ENCODE results near the gene ATP5F1D. TPM values are rescaled to one million over a fixed set of nuclear protein-coding genes. Genes with fewer than 3 reads are reported as not detected.

Gene ATP5F1D
- total and polyA plus RNA-seq, 2 of the 13 experiments (the other 11 are each of a cell fraction or from before 2014, with no cell fraction given): 39.4 to 78.7 TPM

GRCh38 chr19:1239796-1240737 lies 1.5 kb upstream of the ATP5F1D start (continued):
- TF ChIP-seq PRDM15 (CRISPR knock-in tag; IDR thresholded peaks at IDR 0.05) (0 out of 2 replicates have a peak, but pooled peaks have one; percentile 61), TBP (CRISPR knock-in tag; IDR thresholded peaks at IDR 0.05) (no peak), CBFB (CRISPR knock-in tag; IDR thresholded peaks at IDR 0.05) (no peak), ZNF616 (CRISPR knock-in tag; IDR thresholded peaks at IDR 0.05; ENCODE audit: low read depth) (0 out of 2 replicates have a peak, but pooled peaks have one; percentile 28), YEATS4 (CRISPR knock-in tag; IDR thresholded peaks at IDR 0.05; ENCODE audit: borderline replicate concordance) (0 out of 2 replicates have a peak, but pooled peaks have one; percentile 11), SOX5 (CRISPR knock-in tag; IDR thresholded peaks at IDR 0.05; ENCODE audit: borderline replicate concordance) (no peak), ZBTB3 (CRISPR knock-in tag; IDR thresholded peaks at IDR 0.05; ENCODE audit: borderline replicate concordance, low read depth) (no peak), ZNF260 (CRISPR knock-in tag; IDR thresholded peaks at IDR 0.05; ENCODE audit: borderline replicate concordance, low read depth) (no peak), PHF8 (CRISPR knock-in tag; IDR thresholded peaks at IDR 0.05) (peak; percentile 35; the same call in 1 of the 2 replicates), ZMYM3 (CRISPR knock-in tag; IDR thresholded peaks at IDR 0.05) (no peak), ZNF770 (CRISPR knock-in tag; IDR thresholded peaks at IDR 0.05) (peak; percentile 51), HOXA7 (CRISPR knock-in tag; IDR thresholded peaks at IDR 0.05) (no peak), JUND (CRISPR knock-in tag; IDR thresholded peaks at IDR 0.05) (peak; percentile 48), KMT2B (CRISPR knock-in tag; IDR thresholded peaks at IDR 0.05) (no peak), ZNF629 (CRISPR knock-in tag; conservative IDR thresholded peaks at IDR 0.05) (no peak), ZNF121 (CRISPR knock-in tag; IDR thresholded peaks at IDR 0.05) (0 out of 2 replicates have a peak, but pooled peaks have one; percentile 10), NFKB2 (CRISPR knock-in tag; IDR thresholded peaks at IDR 0.05; ENCODE audit: borderline replicate concordance) (no peak), ZHX1 (CRISPR knock-in tag; IDR thresholded peaks at IDR 0.05; ENCODE audit: low read depth) (peak; percentile 97), ZNF788 (CRISPR knock-in tag; IDR thresholded peaks at IDR 0.05; ENCODE audit: borderline replicate concordance) (0 out of 2 replicates have a peak, but pooled peaks have one; percentile 22), MTF2 (CRISPR knock-in tag; IDR thresholded peaks at IDR 0.05; ENCODE audit: borderline replicate concordance) (no peak), ZNF225 (CRISPR knock-in tag; IDR thresholded peaks at IDR 0.05) (0 out of 2 replicates have a peak, but pooled peaks have one; percentile 51)

Measured in HepG2 (cell line).